GM12874 (cell line): ENCODE data around the gene LRIT1.
A peak's percentile ranks its signal among the peaks of the same experiment; 100 is the strongest.

Experiments
- TF ChIP-seq, protein P1 (sequence below): IDR thresholded peaks from 2 replicates; pipeline ENCODE4 v1.5.1; 2011; ENCODE audit warnings: low read depth, mild to moderate bottlenecking, control low read depth, low read length, moderate library complexity; ENCODE audit not compliant: insufficient read depth

LRIT1 gene

DNA sequence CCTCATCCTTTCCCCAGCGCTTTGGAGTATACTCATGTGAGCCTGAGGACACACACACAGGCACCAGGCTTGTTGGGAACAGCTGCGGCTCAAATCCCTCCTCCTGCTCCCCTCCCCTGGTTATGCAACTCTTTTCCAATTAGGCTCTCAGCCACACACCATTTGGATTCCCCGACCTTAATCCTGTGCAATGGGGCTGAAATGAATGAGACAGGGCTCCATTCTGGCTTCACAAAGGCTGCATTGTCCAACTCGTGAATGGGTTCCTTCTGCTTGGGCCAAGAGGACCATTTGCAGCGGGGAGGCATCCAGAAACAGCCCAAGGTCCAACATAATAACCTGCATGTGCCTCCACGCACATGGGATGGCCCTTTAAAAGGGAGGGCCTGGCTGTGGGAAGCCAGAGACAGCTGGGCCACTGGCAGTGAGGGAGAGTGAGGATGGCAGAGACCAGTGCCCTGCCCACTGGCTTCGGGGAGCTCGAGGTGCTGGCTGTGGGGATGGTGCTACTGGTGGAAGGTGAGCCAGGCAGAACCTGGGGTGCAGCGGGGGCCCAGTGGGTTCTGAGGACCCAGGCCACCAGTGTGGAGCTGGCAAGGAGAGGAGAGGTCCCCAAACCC, 3.4 kb upstream of the LRIT1 start, which contains the start of gene RGR:
RGR (plus strand) TSS at position 403 of the 620 bp plus-strand sequence; CDS start at position 441, 38 bp downstream.
- TF ChIP-seq, protein P1, sequence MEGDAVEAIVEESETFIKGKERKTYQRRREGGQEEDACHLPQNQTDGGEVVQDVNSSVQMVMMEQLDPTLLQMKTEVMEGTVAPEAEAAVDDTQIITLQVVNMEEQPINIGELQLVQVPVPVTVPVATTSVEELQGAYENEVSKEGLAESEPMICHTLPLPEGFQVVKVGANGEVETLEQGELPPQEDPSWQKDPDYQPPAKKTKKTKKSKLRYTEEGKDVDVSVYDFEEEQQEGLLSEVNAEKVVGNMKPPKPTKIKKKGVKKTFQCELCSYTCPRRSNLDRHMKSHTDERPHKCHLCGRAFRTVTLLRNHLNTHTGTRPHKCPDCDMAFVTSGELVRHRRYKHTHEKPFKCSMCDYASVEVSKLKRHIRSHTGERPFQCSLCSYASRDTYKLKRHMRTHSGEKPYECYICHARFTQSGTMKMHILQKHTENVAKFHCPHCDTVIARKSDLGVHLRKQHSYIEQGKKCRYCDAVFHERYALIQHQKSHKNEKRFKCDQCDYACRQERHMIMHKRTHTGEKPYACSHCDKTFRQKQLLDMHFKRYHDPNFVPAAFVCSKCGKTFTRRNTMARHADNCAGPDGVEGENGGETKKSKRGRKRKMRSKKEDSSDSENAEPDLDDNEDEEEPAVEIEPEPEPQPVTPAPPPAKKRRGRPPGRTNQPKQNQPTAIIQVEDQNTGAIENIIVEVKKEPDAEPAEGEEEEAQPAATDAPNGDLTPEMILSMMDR = no peak

DNA sequence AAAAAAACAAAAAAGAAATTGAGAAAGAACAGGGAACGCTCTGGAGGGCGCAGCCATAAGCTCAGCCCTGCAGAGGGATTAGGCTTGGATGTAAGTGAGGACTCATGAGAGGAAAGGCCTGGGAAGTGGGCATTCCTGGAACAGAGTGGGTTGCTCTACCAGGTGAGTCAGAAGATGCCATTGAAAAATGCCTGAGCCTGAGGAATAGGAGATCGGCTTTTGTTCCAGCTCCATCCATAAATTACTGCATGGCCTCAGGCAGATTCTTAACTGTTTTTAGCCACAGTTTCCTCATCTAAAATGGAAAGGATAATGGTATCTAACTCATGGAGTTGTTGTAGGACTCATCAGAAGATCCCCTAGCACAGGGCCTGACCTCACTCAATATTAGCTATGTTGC, 2.4 kb upstream of the LRIT1 start:
- TF ChIP-seq, protein P1 = no peak

DNA sequence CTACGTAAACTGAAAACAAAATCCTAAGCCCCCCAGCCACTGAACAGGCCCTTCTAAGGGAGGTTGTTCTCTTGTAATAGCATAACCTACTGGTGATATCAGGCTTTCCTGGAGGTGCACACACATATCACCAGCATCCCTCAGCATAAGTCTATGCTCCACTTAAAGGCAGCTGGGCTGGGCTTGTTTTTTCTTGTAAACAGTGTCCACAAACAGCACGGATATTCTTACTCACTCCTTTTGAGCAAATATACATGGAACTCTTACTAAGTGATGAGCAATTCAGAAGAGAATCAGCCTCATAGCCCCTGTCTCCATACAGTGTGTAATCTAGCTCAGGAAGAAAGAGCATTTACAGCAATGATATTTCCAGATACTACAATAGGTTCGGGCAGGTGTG, 2.4 kb downstream of the LRIT1 start:
- TF ChIP-seq, protein P1 = no peak

DNA sequence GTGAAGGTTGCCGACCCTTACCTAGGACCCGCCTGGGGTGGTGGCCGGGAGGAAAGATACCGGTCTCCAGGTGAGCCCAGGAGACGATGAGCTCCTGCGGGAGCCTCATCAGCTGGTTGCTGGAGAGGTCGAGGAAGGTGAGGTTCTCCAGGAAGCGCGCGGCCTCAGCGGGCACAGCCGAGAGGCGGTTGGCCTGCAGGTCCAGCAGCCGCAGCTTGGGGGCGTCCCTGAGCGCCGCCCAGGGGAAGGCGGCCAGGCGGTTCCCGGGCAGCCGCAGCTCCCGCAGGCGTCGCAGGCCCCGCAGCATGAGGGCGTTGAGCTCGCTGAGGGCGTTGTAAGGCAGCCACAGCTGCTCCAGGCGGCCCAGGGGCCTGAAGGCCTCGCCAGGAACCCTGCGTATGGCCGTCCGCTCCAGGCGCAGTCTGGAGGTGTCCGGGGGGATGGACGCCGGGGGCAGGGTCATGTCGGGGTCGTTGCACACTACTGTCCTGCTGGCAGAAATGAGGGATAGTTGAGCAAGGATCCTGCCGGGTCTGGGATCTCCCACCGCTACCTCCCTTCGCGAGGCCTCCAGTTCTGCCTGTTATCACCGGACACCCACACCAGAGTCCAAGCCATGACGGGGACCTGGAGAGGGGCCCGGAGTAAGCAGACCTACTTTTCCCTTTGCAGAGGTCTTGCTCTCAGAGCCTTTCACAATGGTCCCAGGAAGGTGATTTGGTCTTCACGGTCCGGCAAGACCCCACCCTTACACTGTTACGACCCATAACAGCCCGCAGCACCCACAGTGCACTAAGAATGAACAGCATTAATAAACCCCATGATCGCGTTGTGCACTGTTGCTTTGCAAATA, 3.9 kb downstream of the LRIT1 start:
- TF ChIP-seq, protein P1 = peak; percentile 49

DNA sequence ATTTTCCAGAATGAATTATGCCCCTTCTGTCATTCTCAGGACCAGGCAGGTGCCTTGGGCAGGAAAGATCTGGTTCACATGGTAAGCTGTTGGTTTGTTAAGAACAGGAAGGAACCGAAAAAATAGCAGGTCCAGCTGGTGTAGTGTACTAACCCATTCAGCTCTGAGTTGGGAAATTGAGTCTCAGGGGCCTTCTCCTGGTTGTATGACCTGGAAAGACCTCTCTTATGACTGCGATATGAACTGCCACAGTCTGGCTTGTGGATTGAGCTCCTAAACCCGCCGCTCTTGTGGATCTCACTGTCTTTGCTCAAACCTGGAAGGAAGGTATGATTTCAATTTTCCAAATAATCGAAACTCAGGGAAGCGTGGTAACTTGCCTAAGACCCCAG, 4.5 kb downstream of the LRIT1 start:
- TF ChIP-seq, protein P1 = no peak

DNA sequence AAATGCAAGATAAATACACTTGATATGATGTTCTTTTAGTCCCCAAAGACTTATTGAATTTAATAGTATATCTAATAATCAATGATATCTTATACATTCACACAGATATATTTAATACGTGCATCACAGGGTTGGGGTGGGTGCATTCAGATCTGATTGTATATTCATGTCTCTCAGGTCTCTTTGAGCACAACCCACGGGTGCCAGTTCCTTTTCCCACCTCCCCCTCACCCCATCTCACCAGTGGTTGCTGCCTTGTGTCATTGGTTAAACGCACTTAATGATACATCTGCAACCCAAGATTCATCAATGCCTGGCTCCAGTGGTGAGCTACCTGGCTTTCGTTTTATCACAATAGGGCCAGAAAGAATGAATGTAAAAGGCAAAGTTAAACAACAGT, 6.2 kb downstream of the LRIT1 start:
- TF ChIP-seq, protein P1 = no peak

DNA sequence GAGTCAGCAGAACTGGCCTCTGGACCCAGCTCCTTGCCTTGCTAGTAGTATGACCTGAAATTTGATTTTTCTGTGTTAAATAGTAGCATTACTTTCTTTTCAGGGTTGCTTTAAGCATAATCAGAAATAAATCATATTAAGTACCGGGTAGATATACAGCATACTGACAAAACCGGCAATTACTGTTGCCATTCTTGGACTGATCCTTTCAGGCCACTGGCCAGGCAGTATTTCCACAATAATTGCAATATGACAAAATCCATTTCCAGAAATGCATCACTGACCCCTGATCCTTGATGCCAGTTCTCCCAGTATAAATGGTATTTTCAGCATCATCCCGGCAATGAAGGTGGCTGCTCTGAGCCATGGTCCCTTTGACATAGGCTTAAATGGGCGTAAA, 6.9 kb downstream of the LRIT1 start:
- TF ChIP-seq, protein P1 = no peak
